SU-DHL-6 (cell line): ENCODE data around the gene RENBP.

Experiments used
- H2AFZ ChIP-seq: fragments of 200-600 bp; sonication (generic); 2 replicates; pipeline ENCODE4 v1.6.1; 2014; ENCODE audit warnings: low read depth, mild to moderate bottlenecking, moderate library complexity, mixed read lengths, antibody characterized with exemption, low read length; ENCODE audit not compliant: severe bottlenecking
- H3F3A ChIP-seq: fragments of 200-600 bp; shearing (Covaris generic); 2 replicates; pipeline ENCODE4 v1.6.0; 2016; ENCODE audit warnings: antibody characterized with exemption, mild to moderate bottlenecking; ENCODE audit not compliant: insufficient read depth
- H3K27ac ChIP-seq: fragments of 200-600 bp; sonication (generic); 2 replicates; pipeline ENCODE4 v1.5.1; 2016; ENCODE audit warnings: low read depth, mild to moderate bottlenecking, low read length, moderate library complexity, mixed read lengths
- H3K27me3 ChIP-seq: fragments of 200-600 bp; sonication (generic), shearing (Covaris generic); 2 replicates; pipeline ENCODE4 v1.6.0; 2014; ENCODE audit warnings: mild to moderate bottlenecking, low read length
- H3K36me3 ChIP-seq: fragments of 200-600 bp; sonication (generic); 2 replicates; pipeline ENCODE4 v1.6.1; 2014; ENCODE audit warnings: mild to moderate bottlenecking, low read length, mixed read lengths
- H3K4me2 ChIP-seq: fragments of 300-600, 200-600 bp; shearing (Covaris generic), sonication (generic); 2 replicates; pipeline ENCODE4 v1.6.0; 2014; ENCODE audit warnings: low read length, low read depth, mild to moderate bottlenecking; ENCODE audit not compliant: poor library complexity, severe bottlenecking
- H3K4me3 ChIP-seq: fragments of 200-600 bp; sonication (generic); 2 replicates; pipeline ENCODE4 v1.5.1; 2014; ENCODE audit warnings: antibody characterized with exemption, low read length, mild to moderate bottlenecking, mixed read lengths; ENCODE audit not compliant: insufficient read depth, poor library complexity, severe bottlenecking
- H3K79me2 ChIP-seq: fragments of 200-600 bp; sonication (generic); 2 replicates; pipeline ENCODE4 v1.6.1; 2014; ENCODE audit warnings: mild to moderate bottlenecking, low read length, moderate library complexity; ENCODE audit not compliant: insufficient read depth
- H3K9ac ChIP-seq: fragments of 200-600 bp; sonication (generic); 2 replicates; pipeline ENCODE4 v1.7.0; 2014; ENCODE audit warnings: mild to moderate bottlenecking, low read length
- H3K9me2 ChIP-seq: fragments of 200-600 bp; sonication (generic); replicated peaks from 2 replicates; pipeline ENCODE4 v1.6.1; 2014; ENCODE audit warnings: low read length; ENCODE audit not compliant: insufficient read depth
- H3K9me3 ChIP-seq: fragments of 200-600 bp; sonication (generic); 2 replicates; pipeline ENCODE4 v1.6.1; 2014; ENCODE audit warnings: low read length, mixed read lengths; ENCODE audit not compliant: insufficient read depth
- H4K20me1 ChIP-seq: fragments of 200-600 bp; sonication (generic); 2 replicates; pipeline ENCODE4 v1.6.1; 2014; ENCODE audit warnings: low read depth, mild to moderate bottlenecking, antibody characterized with exemption, low read length, moderate library complexity, mixed read lengths
- CTCF ChIP-seq: fragments of 200-600 bp; sonication (generic); IDR thresholded peaks from one replicate; pipeline ENCODE4 v1.5.1; 2017; ENCODE audit warnings: antibody characterized with exemption, mild to moderate bottlenecking, low read length, moderate library complexity; ENCODE audit not compliant: insufficient read depth, poor library complexity, severe bottlenecking
- EZH2phosphoT487 ChIP-seq: fragments of 200-600 bp; sonication (generic), shearing (Covaris generic); conservative IDR thresholded peaks from 2 replicates; pipeline ENCODE4 v1.6.1; 2018; ENCODE audit warnings: mild to moderate bottlenecking, antibody characterized with exemption, low read length, moderate library complexity, mixed read lengths

The RENBP gene

GRCh38 chrX:153956044-153956907 lies 11.8 kb upstream of the RENBP start:
- Histone ChIP-seq H2AFZ (no peak overlapping the region), H3K27ac (no peak overlapping the region), H3K4me2 (no peak overlapping the region), H3F3A (no peaks in the 10 kb centered on the region), H3K9me2 (no peaks in the 10 kb centered on the region), H3K9ac (no peak overlapping the region), H3K9me3 (no peaks in the 10 kb centered on the region), H4K20me1 (no peaks in the 10 kb centered on the region), H3K36me3 (peaks cover 6% of the 10 kb centered on the region; the same call in 1 of the 2 replicates), H3K4me3 (no peak overlapping the region), H3K27me3 (no peaks in the 10 kb centered on the region), H3K79me2 (no peaks in the 10 kb centered on the region)
- TF ChIP-seq EZH2phosphoT487 (no peak), CTCF (no peak)

- no peaks in the 10 kb centered on the region for H3K9me2 ChIP-seq
- no peak overlapping the region for H2AFZ ChIP-seq
- H3K36me3 ChIP-seq: peaks cover 6% of the 10 kb centered on the region; the same call in 1 of the 2 replicates
- H3K9ac ChIP-seq: no peak overlapping the region
- H3K4me2 ChIP-seq: no peak overlapping the region
- H3K4me3 ChIP-seq: no peak overlapping the region
- TF ChIP-seq EZH2phosphoT487 (no peak), CTCF (no peak)
- H3K9me3 ChIP-seq: no peaks in the 10 kb centered on the region
- no peaks in the 10 kb centered on the region for H3K79me2 ChIP-seq
- no peak overlapping the region for H3K27ac ChIP-seq
- no peaks in the 10 kb centered on the region for H3F3A ChIP-seq
- no peaks in the 10 kb centered on the region for H4K20me1 ChIP-seq
- H3K27me3 ChIP-seq: no peaks in the 10 kb centered on the region
Measured at GRCh38 chrX:153955228-153955732, 10.8 kb upstream of the RENBP start.

- peaks cover 6% of the 10 kb centered on the region; the same call in 1 of the 2 replicates for H3K36me3 ChIP-seq
- H3K27ac ChIP-seq: no peak overlapping the region
- H3K9me3 ChIP-seq: no peaks in the 10 kb centered on the region
- no peaks in the 10 kb centered on the region for H3K79me2 ChIP-seq
- no peaks in the 10 kb centered on the region for H3F3A ChIP-seq
- H4K20me1 ChIP-seq: no peaks in the 10 kb centered on the region
- no peak overlapping the region for H2AFZ ChIP-seq
- TF ChIP-seq EZH2phosphoT487 (no peak), CTCF (no peak)
- H3K9ac ChIP-seq: no peak overlapping the region
- H3K9me2 ChIP-seq: no peaks in the 10 kb centered on the region
- no peak overlapping the region for H3K4me2 ChIP-seq
- no peaks in the 10 kb centered on the region for H3K27me3 ChIP-seq
- no peak overlapping the region for H3K4me3 ChIP-seq
Measured at GRCh38 chrX:153954558-153955227, 10.2 kb upstream of the RENBP start.
